ENCODE data around the gene CXCL9.

The CXCL9 gene

GRCh38 chr4:75989846-75990528 is 17.3 kb downstream of the CXCL9 start:
- TF ChIP-seq CTCF (IDR thresholded peaks at IDR 0.05) = no peak

GRCh38 chr4:75985116-75985515 is 22.2 kb downstream of the CXCL9 start:
- TF ChIP-seq CTCF (IDR thresholded peaks at IDR 0.05) = no peak
- H3K4me3 ChIP-seq (ENCODE audit: low read depth in 1 of 2, low read length in 1 of 2) = no peak overlapping the region
- peaks cover 4 to 9% of the 10 kb centered on the region in 2 experiments for H3K4me1 ChIP-seq (ENCODE audit: control insufficient read depth in 1 of 2, insufficient read depth in 1 of 2, low read depth in 1 of 2, low read length in 1 of 2)
- H3K27me3 ChIP-seq = no peaks in the 10 kb centered on the region
- H3K9me3 ChIP-seq = no peaks in the 10 kb centered on the region
- no peak overlapping the region for H3K27ac ChIP-seq
- peaks cover 12% of the 10 kb centered on the region for H3K36me3 ChIP-seq

More at GRCh38 chr4:75989846-75990528, 17.3 kb downstream of the CXCL9 start:
- peaks cover 24% of the 10 kb centered on the region for H3K27me3 ChIP-seq
- peak overlapping the region; percentile 34 for H3K27ac ChIP-seq
- peak overlapping the region; percentile 81 to 85 for H3K4me3 ChIP-seq (ENCODE audit: low read depth in 1 of 2, low read length in 1 of 2)
- H3K4me1 ChIP-seq (ENCODE audit: control insufficient read depth in 1 of 2, insufficient read depth in 1 of 2, low read depth in 1 of 2, low read length in 1 of 2) = peaks cover 13 to 18% of the 10 kb centered on the region in 2 experiments
- no peaks in the 10 kb centered on the region for H3K36me3 ChIP-seq
- H3K9me3 ChIP-seq = no peaks in the 10 kb centered on the region

DNA sequence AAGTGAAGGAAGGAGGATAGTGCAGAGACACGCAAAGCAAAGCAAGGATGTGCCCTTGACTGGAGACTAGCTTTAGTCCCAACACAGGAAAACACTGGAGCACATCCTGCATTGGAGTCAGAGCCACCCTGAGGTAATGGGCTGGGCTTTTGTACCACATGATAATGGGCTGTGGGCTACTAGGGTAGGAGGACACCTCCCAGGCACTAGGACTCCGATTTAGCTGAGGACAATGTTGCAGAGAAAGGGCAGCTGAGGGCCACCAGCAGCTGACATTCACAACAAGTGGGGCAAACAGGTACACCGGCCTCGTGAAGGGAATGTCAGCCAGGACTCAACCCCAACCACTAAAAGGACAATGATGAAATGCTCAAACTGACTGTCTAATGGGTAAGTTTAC is 26.7 kb downstream of the CXCL9 start:
- Histone ChIP-seq H3K36me3 (peaks cover 35% of the 10 kb centered on the region), H3K4me3 (ENCODE audit: low read depth in 1 of 2, low read length in 1 of 2) (no peak overlapping the region), H3K27me3 (no peaks in the 10 kb centered on the region), H3K4me1 (ENCODE audit: control insufficient read depth in 1 of 2, insufficient read depth in 1 of 2, low read depth in 1 of 2, low read length in 1 of 2) (no peaks in the 10 kb centered on the region), H3K9me3 (no peaks in the 10 kb centered on the region), H3K27ac (no peak overlapping the region)
- TF ChIP-seq CTCF (IDR thresholded peaks at IDR 0.05) = no peak

GRCh38 chr4:75976177-75976576 is 31.1 kb downstream of the CXCL9 start:
- no peak for TF ChIP-seq CTCF (IDR thresholded peaks at IDR 0.05)
- Histone ChIP-seq H3K4me1 (ENCODE audit: control insufficient read depth in 1 of 2, insufficient read depth in 1 of 2, low read depth in 1 of 2, low read length in 1 of 2) (no peaks in the 10 kb centered on the region), H3K27ac (no peak overlapping the region)

DNA sequence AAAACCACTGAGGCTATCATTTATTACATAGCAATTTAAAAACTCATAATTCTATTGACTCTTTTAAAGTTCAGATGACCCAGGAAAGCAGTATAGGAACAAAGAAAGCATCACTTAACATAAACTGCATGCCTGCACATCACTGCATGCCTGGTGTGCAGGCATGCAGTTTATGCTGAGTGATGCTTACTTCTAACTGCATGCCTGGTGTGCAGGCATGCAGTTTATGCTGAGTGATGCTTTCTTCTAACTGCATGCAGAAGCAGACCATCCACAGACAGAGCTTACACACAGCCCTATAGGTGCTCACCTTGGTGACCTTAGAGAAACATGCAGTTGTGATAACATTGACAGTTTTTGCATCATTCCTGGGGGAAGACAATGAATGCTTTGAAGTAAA is 33.5 kb downstream of the CXCL9 start:
- peaks cover 65% of the 10 kb centered on the region for H3K36me3 ChIP-seq

More at GRCh38 chr4:75976177-75976576, 31.1 kb downstream of the CXCL9 start:
- Histone ChIP-seq H3K9me3 (no peaks in the 10 kb centered on the region), H3K27me3 (no peaks in the 10 kb centered on the region), H3K4me3 (ENCODE audit: low read depth in 1 of 2, low read length in 1 of 2) (no peak overlapping the region), H3K36me3 (peaks cover 65% of the 10 kb centered on the region)

More for the DNA sequence above, 33.5 kb downstream of the CXCL9 start:
- Histone ChIP-seq H3K27ac (no peak overlapping the region), H3K9me3 (no peaks in the 10 kb centered on the region), H3K4me1 (ENCODE audit: control insufficient read depth in 1 of 2, insufficient read depth in 1 of 2, low read depth in 1 of 2, low read length in 1 of 2) (no peaks in the 10 kb centered on the region), H3K27me3 (no peaks in the 10 kb centered on the region), H3K4me3 (ENCODE audit: low read depth in 1 of 2, low read length in 1 of 2) (no peak overlapping the region)
- TF ChIP-seq CTCF (IDR thresholded peaks at IDR 0.05) = no peak
